ENCODE data around the gene LRFN5.

The LRFN5 gene

GRCh38 chr14:41859336-41859735, 252.7 kb downstream of the LRFN5 start:
- CTCF ChIA-PET: no interaction called here
- POLR2A ChIA-PET: no interaction called here
- H3K9me3 ChIP-seq (ENCODE audit: control extremely low read depth in 1 of 5, control insufficient read depth in 4 of 5, insufficient read depth in 2 of 5, low read depth in 1 of 5, low read length in 4 of 5): no peaks in the 10 kb centered on the region
- 60% methylated on average over 1 of the region's 2 CpGs for WGBS (ENCODE audit: insufficient coverage)
- no peaks in the 10 kb centered on the region for H3K36me3 ChIP-seq (ENCODE audit: control insufficient read depth in 4 of 4, insufficient read depth in 4 of 4, low read length in 3 of 4)
- H3K4me1 ChIP-seq (ENCODE audit: control extremely low read depth in 1 of 4, control insufficient read depth in 4 of 4, insufficient read depth in 4 of 4, low read length in 3 of 4): no peaks in the 10 kb centered on the region
- no peak overlapping the region for H3K4me3 ChIP-seq (ENCODE audit: control insufficient read depth in 1 of 7, extremely low read depth in 1 of 7, insufficient read depth in 4 of 7, low read depth in 2 of 7, low read length in 6 of 7)
- H3K27me3 ChIP-seq (replicated peaks in 2 of 5; ENCODE audit: control insufficient read depth in 4 of 5, insufficient read depth in 5 of 5, low read length in 4 of 5): no peaks in the 10 kb centered on the region
- H3K27ac ChIP-seq (ENCODE audit: insufficient read depth in 1 of 2, low read depth in 1 of 2, low read length in 2 of 2, poor library complexity in 1 of 2, severe bottlenecking in 2 of 2): no peak overlapping the region
- no peak for DNase-seq

DNA sequence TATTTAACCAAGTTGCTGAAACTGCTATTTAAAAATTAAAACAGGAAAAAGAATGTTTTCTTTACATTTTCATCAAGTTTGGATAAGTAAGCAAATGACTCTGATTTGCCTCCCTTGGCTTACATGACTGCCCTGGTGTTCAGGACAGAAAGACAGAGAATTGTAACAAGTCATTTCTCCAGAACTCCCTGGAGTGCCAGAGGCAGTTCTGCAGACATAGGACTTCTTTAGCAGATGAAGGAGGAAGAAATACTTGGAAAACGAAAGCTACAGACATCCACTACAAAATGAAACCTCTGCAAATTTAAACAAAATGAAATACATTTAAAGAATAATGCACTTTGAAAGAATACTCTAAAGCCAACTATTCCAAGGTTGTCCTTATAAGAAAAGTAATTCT, 253.9 kb downstream of the LRFN5 start:
- CTCF ChIA-PET: no interaction called here
- no peaks in the 10 kb centered on the region for H3K36me3 ChIP-seq (ENCODE audit: control insufficient read depth in 4 of 4, insufficient read depth in 4 of 4, low read length in 3 of 4)
- H3K27me3 ChIP-seq (replicated peaks in 2 of 5; ENCODE audit: control insufficient read depth in 4 of 5, insufficient read depth in 5 of 5, low read length in 4 of 5): no peaks in the 10 kb centered on the region
- POLR2A ChIA-PET: no interaction called here
- no CpG with 5 or more reads among the region's 1 CpG for WGBS (ENCODE audit: insufficient coverage)
- H3K9me3 ChIP-seq (ENCODE audit: control extremely low read depth in 1 of 5, control insufficient read depth in 4 of 5, insufficient read depth in 2 of 5, low read depth in 1 of 5, low read length in 4 of 5): no peaks in the 10 kb centered on the region
- H3K27ac ChIP-seq (ENCODE audit: insufficient read depth in 1 of 2, low read depth in 1 of 2, low read length in 2 of 2, poor library complexity in 1 of 2, severe bottlenecking in 2 of 2): no peak overlapping the region
- no peaks in the 10 kb centered on the region for H3K4me1 ChIP-seq (ENCODE audit: control extremely low read depth in 1 of 4, control insufficient read depth in 4 of 4, insufficient read depth in 4 of 4, low read length in 3 of 4)
- no peak overlapping the region for H3K4me3 ChIP-seq (ENCODE audit: control insufficient read depth in 1 of 7, extremely low read depth in 1 of 7, insufficient read depth in 4 of 7, low read depth in 2 of 7, low read length in 6 of 7)
- DNase-seq: no peak

- POLR2A ChIA-PET: no interaction called here
- Histone ChIP-seq H3K27me3 (replicated peaks in 2 of 5; ENCODE audit: control insufficient read depth in 4 of 5, insufficient read depth in 5 of 5, low read length in 4 of 5) (no peaks in the 10 kb centered on the region), H3K4me3 (ENCODE audit: control insufficient read depth in 1 of 7, extremely low read depth in 1 of 7, insufficient read depth in 4 of 7, low read depth in 2 of 7, low read length in 6 of 7) (no peak overlapping the region), H3K9me3 (ENCODE audit: control extremely low read depth in 1 of 5, control insufficient read depth in 4 of 5, insufficient read depth in 2 of 5, low read depth in 1 of 5, low read length in 4 of 5) (no peaks in the 10 kb centered on the region), H3K27ac (ENCODE audit: insufficient read depth in 1 of 2, low read depth in 1 of 2, low read length in 2 of 2, poor library complexity in 1 of 2, severe bottlenecking in 2 of 2) (no peak overlapping the region), H3K4me1 (ENCODE audit: control extremely low read depth in 1 of 4, control insufficient read depth in 4 of 4, insufficient read depth in 4 of 4, low read length in 3 of 4) (no peaks in the 10 kb centered on the region), H3K36me3 (ENCODE audit: control insufficient read depth in 4 of 4, insufficient read depth in 4 of 4, low read length in 3 of 4) (no peaks in the 10 kb centered on the region)
- CTCF ChIA-PET: no interaction called here
- DNase-seq: no peak
Measured at GRCh38 chr14:41865894-41866293, 259.2 kb downstream of the LRFN5 start.

- no peaks in the 10 kb centered on the region for H3K4me1 ChIP-seq (ENCODE audit: control extremely low read depth in 1 of 4, control insufficient read depth in 4 of 4, insufficient read depth in 4 of 4, low read length in 3 of 4)
- H3K27me3 ChIP-seq (replicated peaks in 2 of 5; ENCODE audit: control insufficient read depth in 4 of 5, insufficient read depth in 5 of 5, low read length in 4 of 5): no peaks in the 10 kb centered on the region
- no peak overlapping the region for H3K4me3 ChIP-seq (ENCODE audit: control insufficient read depth in 1 of 7, extremely low read depth in 1 of 7, insufficient read depth in 4 of 7, low read depth in 2 of 7, low read length in 6 of 7)
- no peak overlapping the region for H3K27ac ChIP-seq (ENCODE audit: insufficient read depth in 1 of 2, low read depth in 1 of 2, low read length in 2 of 2, poor library complexity in 1 of 2, severe bottlenecking in 2 of 2)
- ChIA-PET POLR2A (no interaction called here), CTCF (no interaction called here)
- DNase-seq: no peak
- 83% methylated on average over 1 of the region's 3 CpGs for WGBS (ENCODE audit: insufficient coverage)
- H3K36me3 ChIP-seq (ENCODE audit: control insufficient read depth in 4 of 4, insufficient read depth in 4 of 4, low read length in 3 of 4): no peaks in the 10 kb centered on the region
- H3K9me3 ChIP-seq (ENCODE audit: control extremely low read depth in 1 of 5, control insufficient read depth in 4 of 5, insufficient read depth in 2 of 5, low read depth in 1 of 5, low read length in 4 of 5): no peaks in the 10 kb centered on the region
Measured at GRCh38 chr14:41868396-41868795, 261.7 kb downstream of the LRFN5 start.

DNA sequence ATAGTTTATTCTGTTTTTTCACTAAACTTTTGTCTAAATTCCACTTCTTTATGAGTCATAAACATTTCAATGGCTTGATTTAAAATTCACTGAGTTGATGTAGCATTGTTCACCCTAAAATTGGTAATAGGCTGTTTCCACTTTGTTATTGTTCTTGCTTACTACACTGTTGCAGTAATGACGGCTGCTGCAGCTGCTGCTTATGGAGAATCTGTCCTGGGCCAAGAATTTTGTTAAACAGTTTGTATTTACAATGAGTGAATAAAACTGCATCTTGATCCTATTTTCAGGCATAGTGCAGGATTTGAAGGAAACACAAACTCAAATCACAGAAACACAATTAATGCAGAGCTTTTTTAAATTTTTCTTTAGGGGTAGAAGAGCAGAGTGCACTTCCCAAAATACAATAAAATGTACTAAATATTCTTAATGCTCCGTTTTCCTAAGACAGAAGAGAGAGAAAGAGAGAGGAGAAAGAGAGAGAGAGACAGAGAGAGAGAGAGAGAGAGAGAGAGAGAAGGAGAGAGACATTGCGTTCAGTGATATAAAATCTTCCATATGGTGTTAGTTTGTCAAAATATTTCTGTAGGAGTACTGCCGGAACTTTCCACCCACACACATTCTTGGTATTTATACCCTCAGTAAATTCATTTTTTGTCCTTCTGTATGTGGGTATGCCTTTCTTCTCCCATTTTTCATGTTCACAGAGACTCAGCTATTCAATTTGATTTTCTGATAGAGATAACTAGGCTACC, 266.4 kb downstream of the LRFN5 start:
- H3K4me1 ChIP-seq (ENCODE audit: control extremely low read depth in 1 of 4, control insufficient read depth in 4 of 4, insufficient read depth in 4 of 4, low read length in 3 of 4): no peaks in the 10 kb centered on the region
- H3K9me3 ChIP-seq (ENCODE audit: control extremely low read depth in 1 of 5, control insufficient read depth in 4 of 5, insufficient read depth in 2 of 5, low read depth in 1 of 5, low read length in 4 of 5): no peaks in the 10 kb centered on the region
- H3K27me3 ChIP-seq (replicated peaks in 2 of 5; ENCODE audit: control insufficient read depth in 4 of 5, insufficient read depth in 5 of 5, low read length in 4 of 5): no peaks in the 10 kb centered on the region
- 100% methylated on average over 2 of the region's 4 CpGs for WGBS (ENCODE audit: insufficient coverage)
- no peak overlapping the region for H3K4me3 ChIP-seq (ENCODE audit: control insufficient read depth in 1 of 7, extremely low read depth in 1 of 7, insufficient read depth in 4 of 7, low read depth in 2 of 7, low read length in 6 of 7)
- no peak overlapping the region for H3K27ac ChIP-seq (ENCODE audit: insufficient read depth in 1 of 2, low read depth in 1 of 2, low read length in 2 of 2, poor library complexity in 1 of 2, severe bottlenecking in 2 of 2)
- H3K36me3 ChIP-seq (ENCODE audit: control insufficient read depth in 4 of 4, insufficient read depth in 4 of 4, low read length in 3 of 4): no peaks in the 10 kb centered on the region
- no peak for DNase-seq
- CTCF ChIA-PET: no interaction called here
- POLR2A ChIA-PET: no interaction called here

DNA sequence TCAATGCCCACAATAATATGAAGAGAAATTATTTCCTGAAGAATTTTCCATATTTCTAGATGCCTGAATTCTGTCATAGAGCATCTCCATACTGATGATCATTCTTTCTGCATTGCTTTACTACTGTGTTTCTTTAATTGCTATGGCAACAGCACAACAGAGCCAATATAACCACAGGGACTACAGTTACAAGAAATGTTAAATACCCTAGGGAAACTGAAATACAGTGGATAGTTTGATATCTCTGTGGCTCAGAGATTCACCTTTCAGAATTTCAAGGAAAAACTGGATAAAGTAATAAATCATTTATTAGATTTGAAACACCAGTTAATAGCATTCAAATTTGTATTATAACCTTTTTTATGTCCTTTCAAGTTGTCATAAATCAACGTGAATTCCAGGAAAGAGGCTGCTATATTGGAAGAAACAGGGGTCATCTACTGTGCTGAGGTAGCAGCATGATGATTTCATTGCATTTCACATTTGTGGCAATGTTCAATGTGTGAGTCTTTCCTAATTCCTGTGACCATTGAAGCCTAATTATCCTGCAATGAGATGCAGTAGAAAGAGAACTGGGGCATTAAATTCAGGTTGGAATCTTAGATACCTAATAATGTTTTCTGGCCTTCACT, 267.1 kb downstream of the LRFN5 start:
- no peaks in the 10 kb centered on the region for H3K9me3 ChIP-seq (ENCODE audit: control extremely low read depth in 1 of 5, control insufficient read depth in 4 of 5, insufficient read depth in 2 of 5, low read depth in 1 of 5, low read length in 4 of 5)
- no peak overlapping the region for H3K27ac ChIP-seq (ENCODE audit: insufficient read depth in 1 of 2, low read depth in 1 of 2, low read length in 2 of 2, poor library complexity in 1 of 2, severe bottlenecking in 2 of 2)
- CTCF ChIA-PET: no interaction called here
- POLR2A ChIA-PET: no interaction called here
- no peaks in the 10 kb centered on the region for H3K36me3 ChIP-seq (ENCODE audit: control insufficient read depth in 4 of 4, insufficient read depth in 4 of 4, low read length in 3 of 4)
- no peaks in the 10 kb centered on the region for H3K4me1 ChIP-seq (ENCODE audit: control extremely low read depth in 1 of 4, control insufficient read depth in 4 of 4, insufficient read depth in 4 of 4, low read length in 3 of 4)
- H3K27me3 ChIP-seq (replicated peaks in 2 of 5; ENCODE audit: control insufficient read depth in 4 of 5, insufficient read depth in 5 of 5, low read length in 4 of 5): no peaks in the 10 kb centered on the region
- DNase-seq: no peak
- no peak overlapping the region for H3K4me3 ChIP-seq (ENCODE audit: control insufficient read depth in 1 of 7, extremely low read depth in 1 of 7, insufficient read depth in 4 of 7, low read depth in 2 of 7, low read length in 6 of 7)
- no CpG with 5 or more reads among the region's 1 CpG for WGBS (ENCODE audit: insufficient coverage)

GRCh38 chr14:41875116-41875515, 268.4 kb downstream of the LRFN5 start:
- no peak for DNase-seq
- H3K4me1 ChIP-seq (ENCODE audit: control extremely low read depth in 1 of 4, control insufficient read depth in 4 of 4, insufficient read depth in 4 of 4, low read length in 3 of 4): no peaks in the 10 kb centered on the region
- no peaks in the 10 kb centered on the region for H3K27me3 ChIP-seq (replicated peaks in 2 of 5; ENCODE audit: control insufficient read depth in 4 of 5, insufficient read depth in 5 of 5, low read length in 4 of 5)
- ChIA-PET POLR2A (no interaction called here), CTCF (no interaction called here)
- H3K9me3 ChIP-seq (ENCODE audit: control extremely low read depth in 1 of 5, control insufficient read depth in 4 of 5, insufficient read depth in 2 of 5, low read depth in 1 of 5, low read length in 4 of 5): no peaks in the 10 kb centered on the region
- no peaks in the 10 kb centered on the region for H3K36me3 ChIP-seq (ENCODE audit: control insufficient read depth in 4 of 4, insufficient read depth in 4 of 4, low read length in 3 of 4)
- no peak overlapping the region for H3K27ac ChIP-seq (ENCODE audit: insufficient read depth in 1 of 2, low read depth in 1 of 2, low read length in 2 of 2, poor library complexity in 1 of 2, severe bottlenecking in 2 of 2)
- no peak overlapping the region for H3K4me3 ChIP-seq (ENCODE audit: control insufficient read depth in 1 of 7, extremely low read depth in 1 of 7, insufficient read depth in 4 of 7, low read depth in 2 of 7, low read length in 6 of 7)
- 89% methylated on average over 1 of the region's 1 CpG for WGBS (ENCODE audit: insufficient coverage)

Data from common myeloid progenitor, CD34-positive (primary cell).